IMR-90 (cell line): ENCODE results near the gene KRTAP21-2. TPM values are rescaled to one million over a fixed set of nuclear protein-coding genes. Genes with fewer than 3 reads are reported as not detected.

Experiments used
- ATAC-seq: fragments of 200-7000 bp; cut with Tn5 transposase; 2 replicates; pipeline ENCODE4 v1.9.1; 2020; ENCODE audit warnings: low read depth, mild to moderate bottlenecking, moderate library complexity
- BruUV-seq: library from RNA; stranded (reverse); fragments of 400-500 nt; replicated peaks from 2 replicates; lab custom pipeline; 2021; lab: Mats Ljungman, UMichigan
- CTCF ChIA-PET: fragments of 300-600 bp; formaldehyde crosslinking; extraction: SDS; loops from one replicate; lab custom pipeline; 2021; ENCODE audit warnings: antibody characterized with exemption; lab: Yijun Ruan, JAX
- POLR2A ChIA-PET: fragments of 300-600 bp; sonication (Branson Sonifier 250); formaldehyde crosslinking; loops from one replicate; lab custom pipeline; 2022; ENCODE audit warnings: antibody characterized with exemption; ENCODE audit not compliant: unreplicated experiment; lab: Charles Lee
- DNase-seq: peaks from one replicate; pipeline ENCODE4 v3.0.0; 2013
- H2AFZ ChIP-seq: replicated peaks from 2 replicates; pipeline ENCODE3; 2013; ENCODE audit warnings: low read length, mild to moderate bottlenecking; ENCODE audit not compliant: poor library complexity
- H2AK5ac ChIP-seq: 2 replicates; pipeline ENCODE4 v1.6.1; 2013; ENCODE audit warnings: low read depth, low read length, inconsistent platforms
- H2AK9ac ChIP-seq: replicated peaks from 2 replicates; pipeline ENCODE3; 2013; ENCODE audit warnings: mild to moderate bottlenecking, low read depth, low read length, moderate library complexity; ENCODE audit not compliant: poor library complexity
- H2BK120ac ChIP-seq: 2 replicates; pipeline ENCODE4 v1.6.1; 2013; ENCODE audit warnings: low read depth, low read length, inconsistent platforms
- H2BK15ac ChIP-seq: 3 replicates; pipeline ENCODE4 v1.6.1; 2013; ENCODE audit warnings: low read depth, low read length, inconsistent platforms
- H2BK20ac ChIP-seq: 2 replicates; pipeline ENCODE4 v1.6.1; 2013; ENCODE audit warnings: low read depth, mild to moderate bottlenecking, inconsistent platforms, low read length, moderate library complexity
- H2BK5ac ChIP-seq: 2 replicates; pipeline ENCODE4 v1.6.1; 2013; ENCODE audit warnings: mild to moderate bottlenecking, low read depth, low read length, inconsistent platforms; ENCODE audit not compliant: poor library complexity, severe bottlenecking
- H3K14ac ChIP-seq: replicated peaks from 2 replicates; pipeline ENCODE4 v1.6.1; 2013; ENCODE audit warnings: low read depth, low read length, inconsistent platforms
- H3K18ac ChIP-seq: 2 replicates; pipeline ENCODE4 v1.6.1; 2013; ENCODE audit warnings: low read depth, low read length, control low read depth
- H3K23ac ChIP-seq: 2 replicates; pipeline ENCODE4 v1.6.1; 2013; ENCODE audit warnings: low read depth, low read length, inconsistent platforms
- H3K27ac ChIP-seq: 2 replicates; pipeline ENCODE4 v1.5.1; 2013; ENCODE audit warnings: mild to moderate bottlenecking, control low read depth, low read length; ENCODE audit not compliant: insufficient read depth
- H3K27me3 ChIP-seq: 2 replicates; pipeline ENCODE4 v1.6.1; 2013; ENCODE audit warnings: low read length; ENCODE audit not compliant: control insufficient read depth, insufficient read depth
- H3K36me3 ChIP-seq: 2 replicates; pipeline ENCODE4 v1.6.1; 2013; ENCODE audit warnings: low read length, mixed read lengths; ENCODE audit not compliant: control insufficient read depth, insufficient read depth
- H3K4ac ChIP-seq: 2 replicates; pipeline ENCODE4 v1.6.1; 2013; ENCODE audit warnings: low read depth, low read length, inconsistent platforms
- H3K4me1 ChIP-seq: 2 replicates; pipeline ENCODE4 v1.6.1; 2013; ENCODE audit warnings: low read length, mixed read lengths; ENCODE audit not compliant: control insufficient read depth, insufficient read depth
- H3K4me2 ChIP-seq: 2 replicates; pipeline ENCODE4 v1.6.1; 2013; ENCODE audit warnings: low read depth, mild to moderate bottlenecking, control low read depth, low read length, moderate library complexity
- H3K4me3 ChIP-seq: 2 replicates; pipeline ENCODE4 v1.5.1; 2013; ENCODE audit warnings: low read depth, mild to moderate bottlenecking, control low read depth, low read length, moderate library complexity; ENCODE audit not compliant: insufficient read depth
- H3K56ac ChIP-seq: 2 replicates; pipeline ENCODE4 v1.6.1; 2013; ENCODE audit warnings: low read length, inconsistent platforms; ENCODE audit not compliant: insufficient read depth; ENCODE audit errors: extremely low read depth
- H3K79me1 ChIP-seq, 2 experiments: 2 replicates each; pipeline ENCODE4 v1.6.1; 2013; ENCODE audit warnings: low read length in 2 of 2, inconsistent platforms in 1 of 2, low read depth in 1 of 2
- H3K9ac ChIP-seq: 2 replicates; pipeline ENCODE4 v1.6.1; 2013; ENCODE audit warnings: low read depth, low read length, control low read depth
- H3K9me1 ChIP-seq: 2 replicates; pipeline ENCODE4 v1.6.1; 2013; ENCODE audit warnings: low read length, inconsistent platforms; ENCODE audit not compliant: insufficient read depth
- H3K9me3 ChIP-seq: 2 replicates; pipeline ENCODE4 v1.6.1; 2013; ENCODE audit warnings: low read length; ENCODE audit not compliant: control insufficient read depth, insufficient read depth
- H4K20me1 ChIP-seq: 2 replicates; pipeline ENCODE4 v1.6.1; 2013; ENCODE audit warnings: low read length, inconsistent platforms; ENCODE audit not compliant: insufficient read depth
- H4K5ac ChIP-seq: 2 replicates; pipeline ENCODE4 v1.6.1; 2013; ENCODE audit warnings: mild to moderate bottlenecking, low read depth, low read length, control low read depth
- H4K8ac ChIP-seq, 2 experiments: 2 replicates each; pipeline ENCODE4 v1.6.1; 2013; ENCODE audit warnings: low read depth in 2 of 2, low read length in 2 of 2, control low read depth in 1 of 2, inconsistent platforms in 1 of 2
- H4K91ac ChIP-seq: 2 replicates; pipeline ENCODE4 v1.6.1; 2013; ENCODE audit warnings: low read depth, low read length, inconsistent platforms; ENCODE audit not compliant: insufficient read depth
- BHLHE40 ChIP-seq: fragments of 150-350 bp; IDR thresholded peaks from 2 replicates; pipeline ENCODE4 v1.6.1; 2016; ENCODE audit warnings: mild to moderate bottlenecking, low read depth, low read length
- CEBPB ChIP-seq: IDR thresholded peaks from 2 replicates; pipeline ENCODE4 v1.6.1; 2012; ENCODE audit warnings: low read depth, low read length, improper control_type of control experiment
- CHD1 ChIP-seq: IDR thresholded peaks from 2 replicates; pipeline ENCODE4 v1.6.1; 2012; ENCODE audit warnings: low read depth, low read length, improper control_type of control experiment
- MAFK ChIP-seq: IDR thresholded peaks from 2 replicates; pipeline ENCODE4 v1.6.1; 2012; ENCODE audit warnings: low read depth, low read length, improper control_type of control experiment
- MAZ ChIP-seq: IDR thresholded peaks from 2 replicates; pipeline ENCODE4 v1.6.1; 2012; ENCODE audit warnings: low read depth, mild to moderate bottlenecking, low read length, improper control_type of control experiment, moderate library complexity, borderline replicate concordance
- MXI1 ChIP-seq: IDR thresholded peaks from 2 replicates; pipeline ENCODE4 v1.6.1; 2012; ENCODE audit warnings: low read depth, mild to moderate bottlenecking, low read length, moderate library complexity, borderline replicate concordance
- NFE2L2 ChIP-seq: fragments of 150-350 bp; IDR thresholded peaks from 2 replicates; pipeline ENCODE4 v1.6.1; 2016; ENCODE audit warnings: low read depth, mild to moderate bottlenecking, low read length
- POLR2A ChIP-seq: IDR thresholded peaks from 2 replicates; pipeline ENCODE4 v1.6.1; 2012; ENCODE audit warnings: mild to moderate bottlenecking, low read depth, low read length
- RAD21 ChIP-seq: IDR thresholded peaks from 2 replicates; pipeline ENCODE4 v1.6.1; 2012; ENCODE audit warnings: low read length, improper control_type of control experiment
- RCOR1 ChIP-seq: IDR thresholded peaks from 2 replicates; pipeline ENCODE4 v1.6.1; 2012; ENCODE audit warnings: mild to moderate bottlenecking, low read length, improper control_type of control experiment; ENCODE audit not compliant: insufficient replicate concordance
- RFX5 ChIP-seq: IDR thresholded peaks from 2 replicates; pipeline ENCODE4 v1.8.0; 2012; ENCODE audit warnings: low read depth, mild to moderate bottlenecking, low read length, moderate library complexity
- SMC3 ChIP-seq: fragments of 150-350 bp; IDR thresholded peaks from 2 replicates; pipeline ENCODE4 v1.6.1; 2016; ENCODE audit warnings: low read depth, mild to moderate bottlenecking, antibody characterized with exemption, low read length, moderate library complexity
- USF2 ChIP-seq: fragments of 150-350 bp; IDR thresholded peaks from 2 replicates; pipeline ENCODE4 v1.6.1; 2017; ENCODE audit warnings: mild to moderate bottlenecking, antibody characterized with exemption, low read length, low read depth
- WGBS, 2 experiments: methylation state at CpG; one replicate each; pipeline versions ENCODE4 v1.1.5 to v1.1.7; 2013; ENCODE audit warnings: missing lambda C conversion rate in 2 of 2; ENCODE audit not compliant: insufficient read length in 1 of 2; ENCODE audit errors: extremely low coverage in 2 of 2; 5-methylcytosine and 5-hydroxymethylcytosine counted together
- dilution Hi-C: fragments of 300-500 bp; cut with HindIII; formaldehyde crosslinking; loops from one replicate; pipeline ENCODE4 v1.14.3; 2018; ENCODE audit warnings: low sequenced_read_pairs; ENCODE audit not compliant: unreplicated experiment
- in situ Hi-C: fragments of 300-500 bp; cut with MboI; formaldehyde crosslinking; loops from 3 replicates; pipeline ENCODE4 v1.14.3; 2019; ENCODE audit warnings: low sequenced_read_pairs, inconsistent platforms, mixed read lengths
- intact Hi-C: fragments of 100-400 bp; cut with micrococcal nuclease; formaldehyde crosslinking; loops from 2 replicates; pipeline ENCODE4 v1.10.0; 2022
- polyA plus RNA-seq, 3 experiments: library from polyadenylated mRNA; depleted of rRNA; stranded (reverse); fragments of >200 nt; gene quantifications; 2 replicates each; pipeline ENCODE4 v1.2.3, GENCODE V29; 2012; ENCODE audit warnings: low replicate concordance in 1 of 3
- total RNA-seq: library from RNA; depleted of rRNA; stranded (reverse); fragments of >200 nt; gene quantifications from 2 replicates; pipeline ENCODE4 v1.2.3, GENCODE V29; 2012

KRTAP21-2 gene
- total and polyA plus RNA-seq, 2 of the 4 experiments (the other 2 are of a cell fraction), result not detected

GRCh38 chr21:30718239-30718909 is 28.7 kb downstream of the KRTAP21-2 start, which contains the start of gene KRTAP21-3:
Gene KRTAP21-3 (minus strand): TSS chr21:30718777. CDS start chr21:30718759, 18 bp downstream.
- no peak within 1 kb of the TSS for H2AK9ac ChIP-seq
- H3K79me1 ChIP-seq, result no peaks in the 10 kb centered on the region
- H3K9me1 ChIP-seq, result no peaks in the 10 kb centered on the region
- H4K91ac ChIP-seq, result no peak within 1 kb of the TSS
- in situ Hi-C loops, result no loop called here
- H3K18ac ChIP-seq, result no peak within 1 kb of the TSS
- H4K8ac ChIP-seq, result no peak within 1 kb of the TSS
- H2AFZ ChIP-seq, result no peak within 1 kb of the TSS
- no peaks in the 10 kb centered on the region for H4K20me1 ChIP-seq
- H2AK5ac ChIP-seq, result no peak within 1 kb of the TSS
- H3K4me2 ChIP-seq, result no peak within 1 kb of the TSS
- H3K4me3 ChIP-seq, result no peak within 1 kb of the TSS
- BruUV-seq, result no TSS peak
- H2BK15ac ChIP-seq, result no peak within 1 kb of the TSS
- intact Hi-C loops, result no loop called here
- no peak for ATAC-seq
- no peak within 1 kb of the TSS for H2BK120ac ChIP-seq
- H4K5ac ChIP-seq, result no peak within 1 kb of the TSS
- H3K36me3 ChIP-seq, result no peaks in the 10 kb centered on the region
- WGBS, 2 experiments, result no CpG with 5 or more reads among the region's 3 CpGs
- CTCF ChIA-PET, result no interaction called here
- no peaks in the 10 kb centered on the region for H3K27me3 ChIP-seq
- H3K4ac ChIP-seq, result no peak within 1 kb of the TSS
- DNase-seq, result no peak
- dilution Hi-C loops, result no loop called here
- no peak within 1 kb of the TSS for H2BK5ac ChIP-seq
- no peak within 1 kb of the TSS for H3K56ac ChIP-seq
- H2BK20ac ChIP-seq, result no peak within 1 kb of the TSS
- H3K27ac ChIP-seq, result no peak within 1 kb of the TSS
- H3K14ac ChIP-seq, result no peak within 1 kb of the TSS
- POLR2A ChIA-PET, result no interaction called here
- no peaks in the 10 kb centered on the region for H3K9me3 ChIP-seq
- no peak within 1 kb of the TSS for H3K23ac ChIP-seq
- TF ChIP-seq MXI1 (no peak), CEBPB (no peak), MAZ (no peak), RAD21 (no peak), BHLHE40 (no peak), MAFK (no peak), SMC3 (no peak), USF2 (no peak), RCOR1 (no peak), RFX5 (no peak), POLR2A (no peak), NFE2L2 (no peak), CHD1 (no peak)
- no peaks in the 10 kb centered on the region for H3K4me1 ChIP-seq
- no peak within 1 kb of the TSS for H3K9ac ChIP-seq
